Uterus (tissue), 2 donors: ENCODE data around the gene CSTF1.

Source experiments
- CTCF ChIP-seq, 4 experiments: fragments of 200-600 bp in 2 of 4; fragments of 450-650 bp in 2 of 4; sonication (generic) in 2 of 4; IDR thresholded peaks; one replicate each; pipeline ENCODE4 v1.5.1; 2016 to 2019; ENCODE audit warnings: antibody characterized with exemption in 4 of 4, mild to moderate bottlenecking in 2 of 4, moderate library complexity in 1 of 4
- POLR2A ChIP-seq, 2 donors: fragments of 450-650 bp; IDR thresholded peaks; one replicate each; pipeline ENCODE4 v1.6.1; 2016; ENCODE audit warnings: antibody characterized with exemption in 2 of 2, mild to moderate bottlenecking in 1 of 2, moderate library complexity in 1 of 2

DNA sequence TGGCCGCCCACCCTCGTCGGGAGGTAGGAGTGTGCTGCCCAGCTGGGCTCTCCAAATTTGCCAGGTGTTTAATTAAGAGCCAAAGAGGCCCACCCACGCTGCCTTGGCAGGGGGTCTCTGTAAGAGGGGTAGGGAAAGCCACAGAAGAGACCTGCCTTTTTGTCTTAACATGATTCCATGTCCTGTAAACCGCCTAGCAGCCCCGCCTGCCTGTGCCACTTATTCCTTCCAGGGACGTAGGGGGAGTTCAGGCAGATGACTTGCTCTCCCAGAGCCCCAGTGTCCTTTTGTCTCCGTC, 31.6 kb upstream of the CSTF1 start:
- no peak for TF ChIP-seq CTCF (IDR thresholded peaks at IDR 0.05)
- no peak for TF ChIP-seq POLR2A (IDR thresholded peaks at IDR 0.05)
